Posterior vena cava (tissue), 2 donors: Measurements from ENCODE around the gene ZSWIM6. TPM values are rescaled to one million over a fixed set of nuclear protein-coding genes. Genes with fewer than 3 reads are reported as not detected.

ENCODE experiments used
- DNase-seq: peaks from one replicate; pipeline ENCODE4 v3.0.0-alpha.2; 2020; ENCODE audit warnings: low spot score
- intact Hi-C, 2 donors: fragments of 100-400 bp; cut with DNase I; formaldehyde crosslinking; loops; one replicate each; pipeline versions ENCODE4 v1.14.1 to v1.14.2; 2022 to 2023
- total RNA-seq, 2 donors: library from RNA; stranded (reverse); fragmentation: NEBNext Ultra II Directional; extraction: Animal tissue kit (Norgen Biotek cat#: 25700); gene quantifications; one replicate each; pipeline ENCODE4 v1.2.1, GENCODE V29; 2021
- donor health status: DM: yes; HTN: yes; CAD: no.
- donor health status: DM: yes; HTN: yes; CAD: no.

ZSWIM6 gene
- total RNA-seq, 2 donors from 2014 or later: 14.0 to 15.3 TPM

DNA sequence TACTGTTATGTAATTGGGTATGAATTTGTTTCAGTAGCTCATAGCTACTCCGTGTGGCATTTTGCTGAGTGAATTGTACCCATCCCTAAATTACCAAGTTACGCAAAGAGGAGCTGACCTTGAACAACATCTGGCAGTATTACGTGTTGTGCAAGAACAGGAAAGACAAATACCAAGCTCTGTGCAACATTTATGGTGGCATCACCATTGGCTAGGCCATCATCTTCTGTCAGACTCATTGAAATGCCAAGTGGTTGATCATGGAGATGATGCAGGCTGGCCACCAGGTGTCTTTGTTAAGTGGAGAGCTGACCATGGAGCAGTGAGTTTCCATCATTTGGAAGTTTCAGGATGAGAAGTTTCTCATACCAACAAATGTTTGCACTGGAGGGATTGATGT, 15.0 kb downstream of the ZSWIM6 start:
- intact Hi-C loops: no loop called here
- no peak for DNase-seq

DNA sequence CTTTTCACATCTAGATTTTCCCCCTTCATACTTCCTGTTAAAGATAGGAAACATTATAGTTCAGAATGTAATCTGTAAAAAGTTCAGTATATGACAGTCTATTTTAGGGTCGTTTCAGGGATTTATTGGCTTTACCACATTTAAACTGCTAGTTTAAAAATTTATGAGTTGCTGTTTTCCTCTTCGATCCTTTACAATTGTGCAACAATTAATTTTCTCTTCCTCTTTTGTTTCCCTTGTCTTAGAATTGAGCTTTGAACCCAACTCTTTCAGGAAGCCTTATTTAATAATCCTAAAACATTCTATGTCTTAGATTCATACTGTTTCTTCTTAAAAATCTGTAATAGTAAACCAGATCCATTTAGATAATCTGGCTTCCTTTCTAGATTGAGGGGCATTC, 16.4 kb downstream of the ZSWIM6 start:
- no peak for DNase-seq
- intact Hi-C loops: no loop called here

DNA sequence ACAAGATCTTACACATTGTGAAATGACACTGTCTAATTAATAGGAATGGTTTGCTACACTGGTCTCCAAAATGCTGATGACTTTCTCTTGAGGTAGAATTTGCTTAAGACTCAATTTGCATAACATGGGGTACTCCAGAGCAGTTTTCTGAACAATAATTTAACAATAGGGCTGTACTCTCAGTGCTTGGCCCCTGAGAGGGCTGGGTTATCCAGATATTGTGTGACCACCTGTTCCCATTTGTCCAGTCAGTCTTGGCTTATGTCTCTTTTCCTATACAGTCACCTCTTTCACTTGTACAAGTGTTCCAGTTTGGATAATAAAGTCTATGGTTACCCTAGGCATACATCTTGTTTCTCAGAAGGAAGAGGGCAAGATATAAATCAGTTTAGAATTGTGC, 17.9 kb downstream of the ZSWIM6 start:
- intact Hi-C loops: no loop called here
- DNase-seq: no peak

DNA sequence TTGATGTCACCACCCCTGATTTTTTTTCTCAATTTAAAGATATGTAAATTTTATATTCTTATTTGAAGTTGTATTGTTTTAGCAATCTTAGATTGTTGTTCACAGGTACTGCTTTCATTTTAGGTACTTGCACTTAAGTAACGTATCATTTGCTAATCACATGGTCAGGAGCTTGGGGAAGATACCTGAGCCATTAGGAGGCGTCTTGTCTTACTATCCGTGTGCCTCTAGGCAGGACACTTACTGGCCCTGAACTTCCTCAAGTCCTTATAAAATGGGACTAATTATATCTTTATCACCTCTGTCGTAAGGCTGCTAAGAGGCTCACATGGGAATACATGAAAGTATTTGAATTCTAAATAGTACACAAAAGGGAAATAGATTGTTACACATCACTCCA, 18.5 kb downstream of the ZSWIM6 start:
- intact Hi-C loops: no loop called here
- no peak for DNase-seq

DNA sequence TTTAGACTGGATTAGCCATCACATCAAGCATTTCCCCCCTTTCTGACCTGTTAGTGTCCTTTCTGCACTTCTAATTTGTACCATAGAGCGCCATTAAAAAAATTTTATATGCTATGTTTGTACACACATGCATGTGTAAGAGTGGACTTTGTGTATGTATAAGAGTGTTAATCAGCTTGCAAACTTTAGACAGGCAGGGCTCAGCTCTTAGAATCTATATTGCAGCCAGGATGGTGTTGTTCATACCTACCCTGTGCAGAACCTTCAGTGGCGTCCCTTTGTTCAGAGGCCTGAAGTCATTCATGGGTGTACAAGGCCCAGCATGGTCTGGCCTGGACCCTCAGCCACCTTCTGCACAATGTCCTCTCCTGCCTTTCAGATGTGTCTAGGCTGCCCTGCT, 19.7 kb downstream of the ZSWIM6 start:
- intact Hi-C loops: no loop called here
- no peak for DNase-seq

DNA sequence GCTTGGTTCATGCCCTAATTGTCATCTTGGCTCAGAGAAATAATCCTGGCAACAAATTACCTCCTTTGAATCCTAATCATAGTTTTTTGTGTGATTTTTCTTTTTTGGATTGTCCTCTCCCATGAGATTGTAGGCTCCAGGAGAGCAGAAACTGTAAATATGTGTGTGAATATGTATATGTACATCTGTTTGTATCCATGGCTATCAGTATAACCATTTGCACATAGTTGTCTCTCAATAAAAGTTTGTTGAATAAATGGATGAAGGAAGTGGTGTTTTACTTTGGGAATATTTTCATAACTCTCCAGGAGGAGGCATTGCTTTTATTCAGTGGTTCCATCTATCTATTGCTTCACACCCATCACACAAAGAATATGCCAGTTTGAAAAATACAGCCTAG, 20.1 kb downstream of the ZSWIM6 start:
- DNase-seq: no peak
- intact Hi-C loops: no loop called here

DNA sequence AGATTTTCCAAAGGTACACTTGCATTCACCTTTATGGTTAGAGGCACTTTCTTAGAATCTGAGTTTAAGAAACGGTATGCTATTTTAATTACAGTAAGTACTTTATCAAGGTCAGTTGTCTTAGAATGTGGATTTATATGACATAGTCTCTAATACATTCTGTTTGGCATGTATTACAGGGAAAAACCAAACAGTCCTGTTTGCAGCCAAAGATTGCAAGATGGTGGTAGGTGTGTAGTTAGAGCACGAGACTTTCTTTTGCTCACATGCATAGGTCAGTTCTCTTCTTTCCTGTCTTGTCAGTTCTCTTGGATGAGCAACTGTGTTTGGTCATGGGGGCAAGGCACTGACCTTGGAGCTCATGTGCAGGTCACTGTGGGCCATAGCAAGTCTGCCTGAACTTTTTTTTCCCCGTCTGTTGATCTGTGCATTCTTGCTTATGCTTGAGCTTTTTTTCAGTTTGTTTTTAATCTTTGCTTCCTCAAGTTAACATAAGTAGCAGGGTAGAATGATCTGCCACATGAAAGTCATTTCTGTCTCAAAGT, 20.6 kb downstream of the ZSWIM6 start:
- intact Hi-C loops: no loop called here
- no peak for DNase-seq

DNA sequence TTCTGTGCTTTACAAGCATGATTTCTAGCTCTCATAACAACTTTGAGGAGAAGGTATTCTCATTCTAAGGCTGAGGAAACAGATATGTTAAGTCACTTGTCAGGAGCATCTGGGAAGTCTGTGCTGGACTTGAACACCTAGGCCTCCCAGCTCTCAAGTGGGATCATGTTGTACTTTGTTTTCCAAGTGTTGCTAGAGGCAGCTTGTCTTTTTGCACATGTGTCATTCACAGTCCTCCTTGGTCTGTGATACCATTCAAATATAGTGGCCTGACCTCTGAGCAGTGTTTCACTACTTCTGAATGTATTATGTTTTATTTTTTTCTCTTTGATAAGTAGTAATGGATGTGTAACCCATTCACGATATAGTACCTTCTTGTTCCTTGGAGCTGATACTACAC, 21.2 kb downstream of the ZSWIM6 start:
- intact Hi-C loops: no loop called here
- DNase-seq: no peak

DNA sequence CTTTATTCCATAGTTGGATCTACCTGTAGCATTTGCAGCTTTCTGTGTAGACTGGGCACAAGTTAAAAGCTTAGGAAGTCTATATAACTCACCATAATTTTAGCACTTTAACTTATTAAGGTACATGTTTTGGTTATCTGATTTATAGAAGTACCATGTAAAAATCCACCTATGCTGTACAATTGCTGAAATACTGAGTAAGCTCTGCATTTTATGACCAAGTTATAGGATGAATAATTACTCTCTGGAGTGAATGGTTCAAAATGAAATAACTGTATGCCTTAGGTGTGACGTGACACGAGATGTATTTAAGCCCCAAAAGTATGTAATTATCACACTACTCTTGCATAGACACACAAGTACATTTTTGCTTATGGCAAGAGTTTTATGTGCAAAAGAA, 22.1 kb downstream of the ZSWIM6 start:
- no peak for DNase-seq
- intact Hi-C loops: no loop called here

DNA sequence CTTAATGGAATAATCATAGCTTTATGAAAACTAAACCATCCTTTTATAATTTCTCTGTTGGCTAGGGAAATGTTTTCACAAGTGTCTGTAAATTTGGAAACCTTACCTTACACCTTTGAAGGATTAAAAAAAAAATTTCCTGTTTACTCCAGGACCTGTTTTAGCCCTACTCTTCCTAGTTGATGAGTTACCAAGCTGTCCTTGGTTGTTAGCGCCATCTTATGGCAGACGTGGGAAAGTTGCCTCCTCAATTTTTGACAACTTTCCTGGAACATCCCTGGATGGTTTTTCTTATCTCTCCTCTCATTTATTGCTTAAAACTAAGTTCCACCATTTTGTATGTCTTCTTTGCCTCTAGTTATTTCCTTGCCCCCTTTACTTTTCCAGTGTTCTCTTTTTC, 25.7 kb downstream of the ZSWIM6 start:
- DNase-seq: no peak
- intact Hi-C loops: no loop called here

DNA sequence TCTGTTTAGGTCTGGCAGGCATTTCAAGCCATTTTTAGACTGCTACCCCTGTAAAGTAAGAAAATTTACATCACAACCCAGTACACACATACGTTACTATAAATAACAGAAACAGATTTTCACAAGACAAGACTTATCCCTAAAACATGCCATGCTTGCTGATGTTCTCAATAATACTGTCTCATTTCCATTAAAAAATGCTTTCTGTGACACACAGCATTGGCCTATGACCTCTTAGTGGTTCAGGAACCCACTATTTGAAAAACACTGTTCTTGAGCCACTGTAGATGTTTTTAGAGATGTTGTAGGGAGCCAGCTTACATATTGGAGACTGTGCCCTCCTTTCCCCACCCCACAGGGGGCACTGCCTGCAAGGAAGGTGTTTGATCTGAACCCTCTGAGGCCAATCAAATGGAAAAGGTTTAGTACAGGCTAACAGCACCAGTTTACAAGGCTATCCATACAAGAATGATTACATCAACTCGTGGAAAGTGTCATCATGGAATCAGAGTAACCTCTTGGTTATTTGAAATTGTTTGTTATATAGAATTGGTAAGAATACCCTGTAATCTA, 30.8 kb downstream of the ZSWIM6 start:
- DNase-seq: no peak
- intact Hi-C loops: no loop called here

DNA sequence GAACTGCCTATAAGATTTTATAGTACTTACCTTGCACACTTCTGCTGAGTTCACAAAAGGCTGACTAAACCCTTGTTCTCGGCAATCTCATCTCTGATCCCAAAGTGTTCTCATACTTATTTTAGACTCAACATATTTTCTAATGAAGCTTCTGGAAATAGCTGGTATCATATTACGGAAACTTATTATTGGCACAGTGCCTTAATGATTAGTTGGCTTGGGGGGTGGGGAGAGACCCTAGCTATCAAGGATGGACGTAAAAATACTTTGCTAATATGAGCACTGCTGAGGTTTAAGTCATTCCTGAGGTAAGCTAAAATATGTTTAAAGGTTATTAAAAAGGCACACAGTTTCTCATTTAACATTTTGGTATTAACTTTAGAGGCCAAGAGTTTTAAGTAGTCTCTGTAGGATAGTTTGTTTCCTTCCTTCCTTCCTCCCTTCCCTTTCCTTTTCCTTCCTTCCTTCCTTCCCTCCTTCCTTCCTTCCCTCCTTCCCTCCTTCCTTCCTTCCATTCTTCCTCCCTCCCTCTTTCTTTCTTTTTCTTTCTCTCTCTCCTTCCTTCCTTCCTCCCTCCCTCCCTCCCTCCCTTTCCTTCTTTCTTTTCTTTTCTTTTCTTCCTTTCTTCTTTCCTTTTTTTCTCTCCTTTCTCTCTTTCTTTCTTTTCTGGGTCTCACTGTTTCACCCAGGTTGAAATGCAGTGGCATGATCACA, 31.5 kb downstream of the ZSWIM6 start:
- no peak for DNase-seq
- intact Hi-C loops: no loop called here

DNA sequence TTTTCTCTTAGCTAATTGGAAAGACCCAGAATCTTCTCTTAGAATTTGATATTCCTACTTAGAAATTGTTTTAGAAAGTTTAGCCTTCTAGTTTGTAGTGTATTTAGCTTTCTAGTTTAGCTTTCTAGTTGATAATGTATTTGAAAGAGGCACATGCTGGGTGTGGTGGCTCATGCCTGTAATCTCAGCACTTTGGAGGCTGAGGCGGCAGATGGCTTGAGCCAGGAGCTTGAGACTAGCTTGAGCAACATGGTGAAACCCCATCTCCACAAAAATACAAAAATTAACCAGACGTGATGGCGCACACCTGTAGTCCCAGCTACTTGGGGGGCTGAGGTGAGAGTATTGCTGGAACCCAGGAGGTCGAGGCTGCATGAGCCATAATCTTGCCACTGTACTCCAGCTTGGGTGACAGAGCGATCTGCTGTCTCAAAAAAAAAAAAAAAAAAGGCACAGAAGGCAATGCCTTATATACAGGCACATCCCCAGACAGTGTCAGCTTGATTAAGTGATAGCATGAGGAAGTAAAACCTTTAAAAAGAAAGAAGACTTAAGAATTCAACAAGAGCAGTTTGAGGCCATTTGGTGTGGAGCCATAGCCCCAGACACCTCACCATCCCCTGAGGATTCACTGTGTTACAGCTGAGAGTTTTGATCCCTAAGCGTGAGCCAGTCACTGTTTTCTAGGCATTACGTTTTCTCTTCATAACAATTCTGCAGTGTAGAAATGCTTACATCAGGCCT, 34.6 kb downstream of the ZSWIM6 start:
- intact Hi-C loops: no loop called here

DNA sequence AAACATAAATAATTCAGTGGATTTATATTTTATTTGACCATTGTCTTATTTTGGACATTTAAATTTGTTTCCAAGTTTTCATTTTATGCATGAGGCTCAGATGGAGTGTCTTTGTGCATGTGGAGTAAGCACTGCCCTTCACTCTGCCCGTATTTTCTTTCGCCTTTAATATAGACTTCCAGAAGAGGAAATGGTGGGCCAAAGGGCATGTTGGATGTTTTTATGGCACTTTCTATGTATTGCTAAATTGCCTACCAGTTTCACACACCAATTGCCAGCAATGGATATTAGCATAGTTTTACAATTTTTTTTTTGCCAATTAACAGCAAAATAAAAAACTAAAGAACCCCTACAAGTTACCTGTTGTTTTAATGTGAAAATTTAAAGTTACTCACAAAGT, 38.4 kb downstream of the ZSWIM6 start:
- intact Hi-C loops: no loop called here
- DNase-seq: no peak

More for the DNA sequence above, 34.6 kb downstream of the ZSWIM6 start:
- no peak for DNase-seq

DNA sequence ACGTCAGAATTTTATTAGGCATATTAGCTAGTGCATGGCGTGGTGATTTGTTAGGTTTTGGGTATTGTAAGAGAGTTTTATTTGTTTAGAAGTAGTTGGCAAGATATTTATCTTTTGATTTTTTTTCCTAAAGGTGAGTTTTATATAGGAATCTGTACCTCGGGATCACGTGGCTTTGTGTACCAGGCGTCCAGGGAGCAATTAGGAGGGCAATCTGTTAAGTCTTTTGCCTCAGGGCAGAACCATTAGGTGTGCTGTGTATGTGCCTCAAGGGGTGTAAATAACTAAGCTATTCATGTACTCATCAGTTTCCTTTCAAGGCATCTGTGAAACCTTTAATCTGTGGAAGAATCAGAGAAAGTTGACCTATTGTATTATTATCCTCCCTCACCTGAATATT, 39.4 kb downstream of the ZSWIM6 start:
- intact Hi-C loops: no loop called here
- DNase-seq: no peak

DNA sequence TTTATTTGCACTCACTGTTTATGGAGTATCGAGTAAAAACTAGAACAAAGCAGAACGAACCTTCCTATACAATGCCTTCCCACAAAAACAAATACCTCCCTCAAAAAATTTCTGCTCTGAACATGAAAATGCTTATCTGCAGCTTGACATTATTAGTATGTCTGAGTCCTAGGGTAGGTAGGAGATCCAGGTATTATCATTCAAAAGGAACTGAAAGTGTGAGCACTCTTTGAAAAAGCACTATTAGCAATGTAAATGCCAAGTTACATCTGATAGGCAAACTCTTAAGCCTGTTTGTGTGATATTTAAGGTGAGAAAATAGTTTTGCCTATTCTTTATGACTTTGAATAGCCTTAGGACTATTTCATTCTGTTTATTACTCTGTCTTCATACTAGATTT, 47.6 kb downstream of the ZSWIM6 start:
- intact Hi-C loops: no loop called here
- no peak for DNase-seq

DNA sequence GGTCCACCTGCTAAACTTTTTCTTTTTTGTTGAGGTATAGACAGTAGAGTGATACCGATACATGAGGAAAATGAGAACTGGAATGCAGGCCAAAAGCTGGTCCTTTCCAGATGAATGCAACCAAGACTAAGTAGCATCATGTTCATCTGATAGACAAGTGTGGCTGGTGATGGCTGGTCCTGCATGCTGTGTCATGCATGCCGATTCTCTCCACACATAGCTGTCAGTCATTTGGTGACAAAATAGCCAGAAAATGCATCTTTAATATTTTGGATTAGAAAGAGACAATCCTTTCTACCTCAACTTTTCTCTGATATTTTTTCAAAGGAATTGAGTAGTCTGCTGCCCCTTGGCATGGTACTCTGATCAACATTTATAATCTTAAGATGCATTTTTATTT, 49.9 kb downstream of the ZSWIM6 start:
- DNase-seq: no peak
- intact Hi-C loops: no loop called here

DNA sequence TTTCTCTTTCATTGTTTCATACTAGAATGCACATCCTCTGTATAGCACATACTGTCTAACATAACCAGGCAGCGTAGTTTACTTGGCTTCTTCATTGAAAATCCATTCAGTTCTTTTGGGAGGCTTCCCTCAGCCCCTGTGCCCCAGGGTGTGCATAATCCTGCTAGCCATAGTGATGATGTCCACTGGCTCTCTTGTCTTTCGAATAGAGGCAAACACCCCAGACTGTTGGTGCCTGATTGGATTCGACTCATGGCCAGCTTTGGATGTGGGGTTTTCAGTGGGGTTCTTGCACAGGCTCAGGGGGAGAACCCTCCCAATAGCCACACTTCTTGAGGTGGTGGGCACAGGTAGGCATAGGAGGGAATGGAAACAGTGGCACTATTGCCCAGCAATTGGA, 53.6 kb downstream of the ZSWIM6 start:
- intact Hi-C loops: no loop called here

DNA sequence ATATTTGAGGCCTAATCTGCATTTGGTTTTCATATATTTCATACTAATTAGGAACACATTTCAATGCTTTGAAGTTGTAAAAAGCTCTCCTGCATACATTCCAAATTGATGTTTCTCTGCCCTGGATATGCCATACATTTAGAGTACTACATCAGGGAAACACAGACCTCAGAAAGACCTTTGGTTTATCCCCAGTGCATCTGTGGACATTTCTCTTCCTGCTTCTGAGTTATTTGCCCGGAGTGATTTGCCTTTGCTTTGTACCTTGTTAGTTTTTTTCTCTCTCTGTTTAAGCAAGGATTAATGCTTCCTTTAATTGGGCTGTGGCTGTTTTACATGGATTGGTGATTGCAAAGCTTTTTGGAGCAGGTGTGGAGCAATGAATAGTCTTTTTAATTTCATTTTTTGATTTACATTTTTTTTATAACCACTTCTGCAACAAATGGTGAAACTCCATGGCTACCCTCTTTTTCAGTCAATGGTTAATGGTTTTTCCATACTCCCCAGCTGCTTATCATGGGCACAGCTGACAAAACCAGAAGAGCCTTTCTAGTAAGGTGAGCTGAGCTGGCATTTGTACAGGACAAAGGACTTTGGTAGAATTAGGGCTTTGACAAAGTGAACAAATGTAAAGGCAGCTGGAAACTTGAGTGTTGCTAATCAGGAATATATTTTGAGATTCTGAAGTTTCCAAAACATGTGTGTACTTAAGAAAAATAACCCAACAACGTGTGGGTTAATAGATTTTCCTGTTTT, 54.2 kb downstream of the ZSWIM6 start:
- intact Hi-C loops: no loop called here
- DNase-seq: no peak

More for the DNA sequence above, 53.6 kb downstream of the ZSWIM6 start:
- no peak for DNase-seq

DNA sequence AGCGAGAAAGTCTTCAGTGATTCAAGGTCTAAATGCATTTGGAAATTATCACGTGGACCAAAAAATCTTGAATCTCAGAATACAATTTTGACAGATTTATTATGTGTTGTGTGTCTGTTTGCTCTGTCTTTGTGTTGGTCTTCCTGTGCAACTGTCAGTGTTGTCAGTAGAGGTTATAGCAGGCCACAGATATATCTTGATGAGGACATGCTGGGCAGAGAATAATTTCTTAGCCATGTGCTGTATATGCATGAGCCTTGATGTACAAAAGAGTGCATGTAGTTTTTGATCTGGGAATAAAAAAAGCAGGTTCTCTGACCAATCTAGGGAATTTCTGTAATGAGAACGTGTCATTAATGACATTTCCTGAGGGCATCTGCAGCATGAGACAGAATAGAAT, 57.6 kb downstream of the ZSWIM6 start:
- intact Hi-C loops: loop anchor here in 1 of 2 donors (5.0 kb wide), 1 partner anchor 97 kb away; no protein-coding TSS in a partner anchor
- no peak for DNase-seq
